Aorta (tissue), 5 donors: ENCODE measurements around the gene PFAS. TPM values are rescaled to one million over a fixed set of nuclear protein-coding genes. Genes with fewer than 3 reads are reported as not detected.
A peak's percentile ranks its signal among the peaks of the same experiment; 100 is the strongest.

Experiments
- ATAC-seq: fragments of 200-7000 bp; cut with Tn5 transposase; one replicate; pipeline ENCODE4 v1.9.1; 2022; ENCODE audit warnings: moderate library complexity; ENCODE audit not compliant: low FRiP score
- DNase-seq, 2 donors: peaks; one replicate each; pipeline ENCODE4 v3.0.0-alpha.2; 2020
- H3K27ac ChIP-seq, 2 donors: one replicate each; pipeline ENCODE4 v1.5.1; 2013; ENCODE audit warnings: low read length in 2 of 2, mild to moderate bottlenecking in 2 of 2, moderate library complexity in 2 of 2, control low read depth in 1 of 2, inconsistent platforms in 1 of 2, low read depth in 1 of 2
- H3K27me3 ChIP-seq, 2 donors: one replicate each; pipeline ENCODE4 v1.6.1; 2013; ENCODE audit warnings: control low read depth in 1 of 2, low read length in 1 of 2, mild to moderate bottlenecking in 1 of 2, moderate library complexity in 1 of 2; ENCODE audit not compliant: insufficient read depth in 2 of 2, control insufficient read depth in 1 of 2
- H3K36me3 ChIP-seq, 2 donors: one replicate each; pipeline ENCODE4 v1.6.1; 2013; ENCODE audit warnings: control low read depth in 1 of 2, low read length in 1 of 2, mild to moderate bottlenecking in 1 of 2; ENCODE audit not compliant: insufficient read depth in 2 of 2, control insufficient read depth in 1 of 2
- H3K4me1 ChIP-seq, 2 donors: one replicate each; pipeline ENCODE4 v1.6.1; 2013; ENCODE audit warnings: low read length in 2 of 2, control low read depth in 1 of 2, mild to moderate bottlenecking in 1 of 2, moderate library complexity in 1 of 2; ENCODE audit not compliant: insufficient read depth in 2 of 2, control insufficient read depth in 1 of 2
- H3K4me3 ChIP-seq, 2 donors: one replicate each; pipeline ENCODE4 v1.5.1; 2013; ENCODE audit warnings: low read length in 2 of 2, control low read depth in 1 of 2, mild to moderate bottlenecking in 1 of 2
- H3K9me3 ChIP-seq: one replicate; pipeline ENCODE4 v1.6.1; 2013; ENCODE audit warnings: mild to moderate bottlenecking, low read length; ENCODE audit not compliant: control insufficient read depth
- WGBS, 2 donors: extraction: QIAGEN DNeasy Blood & Tissue Kit; methylation state at CpG; one replicate each; pipeline ENCODE4 v1.1.7; 2013; 5-methylcytosine and 5-hydroxymethylcytosine counted together
- intact Hi-C, 2 donors: fragments of 100-400 bp; cut with DNase I; formaldehyde crosslinking; loops; one replicate each; pipeline versions ENCODE4 v1.14.2 to v1.15.0; 2022
- polyA plus RNA-seq, 2 donors: library from polyadenylated mRNA; stranded (reverse); fragments of 200-250 nt; gene quantifications; one replicate each; pipeline ENCODE4 v1.2.3, GENCODE V29; 2013
- total RNA-seq, 2 donors: library from RNA; stranded (reverse); fragmentation: NEBNext Ultra II Directional; extraction: Animal tissue kit (Norgen Biotek cat#: 25700); gene quantifications; one replicate each; pipeline ENCODE4 v1.2.1, GENCODE V29; 2021
- donor health status: healthy with polysubstance abuse.
- donor health status: Bipolar disorder and iron deficiency.
- donor health status: DM: no; HTN: no; CAD: no.
- donor health status: DM: no; HTN: no; CAD: no.
- donor health status: DM: yes; HTN: yes; CAD: no.

The PFAS gene
- total and polyA plus RNA-seq, 4 donors, result 1.4 to 25.4 (median 14.8) TPM

GRCh38 chr17:8310601-8311123, 61.6 kb downstream of the PFAS start:
- no peak overlapping the region for H3K27ac ChIP-seq
- DNase-seq (no peak), ATAC-seq (peak; percentile 47)
- 63 to 65% methylated on average over 10 of the region's 10 CpGs for WGBS, 2 donors
- H3K4me1 ChIP-seq, result no peaks in the 10 kb centered on the region
- H3K9me3 ChIP-seq, result no peaks in the 10 kb centered on the region
- no peaks in the 10 kb centered on the region for H3K27me3 ChIP-seq
- H3K4me3 ChIP-seq, result no peak overlapping the region
- H3K36me3 ChIP-seq, result no peaks in the 10 kb centered on the region
- intact Hi-C loops, result no loop called here

- intact Hi-C loops, result no loop called here
- Histone ChIP-seq H3K27me3 (no peaks in the 10 kb centered on the region), H3K4me3 (no peak overlapping the region), H3K9me3 (no peaks in the 10 kb centered on the region), H3K27ac (no peak overlapping the region), H3K36me3 (no peaks in the 10 kb centered on the region), H3K4me1 (no peaks in the 10 kb centered on the region)
- ATAC-seq (peak; percentile 34), DNase-seq (no peak)
- WGBS, 2 donors, result 81 to 82% methylated on average over 25 of the region's 25 CpGs
Measured at GRCh38 chr17:8311131-8311790, 62.2 kb downstream of the PFAS start.

GRCh38 chr17:8312251-8312650, 63.2 kb downstream of the PFAS start:
- no peaks in the 10 kb centered on the region for H3K27me3 ChIP-seq
- ATAC-seq (no peak), DNase-seq (no peak)
- H3K9me3 ChIP-seq, result no peaks in the 10 kb centered on the region
- intact Hi-C loops, result no loop called here
- H3K4me1 ChIP-seq, result no peaks in the 10 kb centered on the region
- no peak overlapping the region for H3K4me3 ChIP-seq
- no peaks in the 10 kb centered on the region for H3K36me3 ChIP-seq
- no peak overlapping the region for H3K27ac ChIP-seq
- 72 to 80% methylated on average over 13 of the region's 13 CpGs for WGBS, 2 donors

- Histone ChIP-seq H3K4me3 (no peak overlapping the region), H3K4me1 (no peaks in the 10 kb centered on the region), H3K27ac (no peak overlapping the region), H3K36me3 (no peaks in the 10 kb centered on the region), H3K9me3 (no peaks in the 10 kb centered on the region), H3K27me3 (no peaks in the 10 kb centered on the region)
- ATAC-seq (no peak), DNase-seq (peak in 1 of 2 donors; percentile 67)
- intact Hi-C loops, result no loop called here
- WGBS, 2 donors, result 62 to 64% methylated on average over 16 of the region's 16 CpGs
Measured at GRCh38 chr17:8312726-8313600, 63.9 kb downstream of the PFAS start.

GRCh38 chr17:8314797-8315763, 66.0 kb downstream of the PFAS start:
- H3K27ac ChIP-seq, result no peak overlapping the region
- H3K4me3 ChIP-seq, result no peak overlapping the region
- H3K36me3 ChIP-seq, result no peaks in the 10 kb centered on the region
- no peaks in the 10 kb centered on the region for H3K4me1 ChIP-seq
- no peaks in the 10 kb centered on the region for H3K27me3 ChIP-seq
- intact Hi-C loops, result no loop called here
- ATAC-seq, result no peak
- DNase-seq, result no peak
- H3K9me3 ChIP-seq, result no peaks in the 10 kb centered on the region
- 7 to 9% methylated on average over 29 of the region's 29 CpGs for WGBS, 2 donors

- no peaks in the 10 kb centered on the region for H3K4me1 ChIP-seq
- no peaks in the 10 kb centered on the region for H3K9me3 ChIP-seq
- 13 to 17% methylated on average over 26 of the region's 26 CpGs for WGBS, 2 donors
- ATAC-seq (no peak), DNase-seq (no peak)
- intact Hi-C loops, result no loop called here
- no peak overlapping the region for H3K27ac ChIP-seq
- H3K4me3 ChIP-seq, result no peak overlapping the region
- H3K36me3 ChIP-seq, result no peaks in the 10 kb centered on the region
- H3K27me3 ChIP-seq, result no peaks in the 10 kb centered on the region
Measured at GRCh38 chr17:8315764-8316217, 66.7 kb downstream of the PFAS start.

GRCh38 chr17:8318010-8318935, 69.2 kb downstream of the PFAS start:
- intact Hi-C loops, result no loop called here
- DNase-seq (no peak), ATAC-seq (no peak)
- Histone ChIP-seq H3K9me3 (no peaks in the 10 kb centered on the region), H3K27ac (no peak overlapping the region), H3K4me1 (no peaks in the 10 kb centered on the region), H3K36me3 (no peaks in the 10 kb centered on the region), H3K4me3 (no peak overlapping the region), H3K27me3 (no peaks in the 10 kb centered on the region)
- WGBS, 2 donors, result 65 to 74% methylated on average over 22 to 24 of the region's 24 CpGs
